Motor neuron (in vitro differentiated cells): Measurements from ENCODE around the gene TLR2. TPM values are rescaled to one million over a fixed set of nuclear protein-coding genes. Genes with fewer than 3 reads are reported as not detected.

Experiments used
- ATAC-seq, 8 experiments: fragments of 200-7000 bp; cut with Tn5 transposase; replicated peaks in 6 of 8; 2 replicates each; pipeline ENCODE4 v1.8.0; 2021; ENCODE audit warnings: mild to moderate bottlenecking in 8 of 8, moderate library complexity in 8 of 8
- H3K27ac ChIP-seq, 2 donors: fragments of 250-450 bp; sonication (Bioruptor Pico); 2 replicates each; pipeline ENCODE4 v1.9.0; 2021; ENCODE audit warnings: antibody characterized with exemption in 2 of 2, mild to moderate bottlenecking in 2 of 2, moderate library complexity in 1 of 2
- H3K4me1 ChIP-seq, 2 donors: fragments of 250-450 bp; sonication (Bioruptor Pico); replicated peaks in 1 of 2; 2 replicates each; pipeline ENCODE4 v1.6.1; 2021; ENCODE audit warnings: antibody characterized with exemption in 2 of 2, mild to moderate bottlenecking in 2 of 2, moderate library complexity in 1 of 2
- H3K4me3 ChIP-seq, 5 donors: fragments of 250-450 bp; sonication (Bioruptor Pico); 2 replicates each; pipeline ENCODE4 v1.9.0; 2021; ENCODE audit warnings: antibody characterized with exemption in 5 of 5, mild to moderate bottlenecking in 5 of 5, moderate library complexity in 4 of 5
- WGBS, 10 experiments: fragments of 450-650 bp; shearing (Covaris generic); methylation state at CpG; one replicate each; pipeline ENCODE4 v1.0.0; 2022; 5-methylcytosine and 5-hydroxymethylcytosine counted together
- in situ Hi-C, 9 experiments: fragments of 400-800 bp; cut with MboI; loops; one replicate each; pipeline ENCODE4 v1.15.0; 2021; ENCODE audit warnings: low sequenced_read_pairs in 9 of 9, low pct_unique_long_range_greater_than_20kb in 2 of 9; ENCODE audit not compliant: unreplicated experiment in 9 of 9
- total RNA-seq, 8 experiments: library from RNA; unstranded; fragments of 300-600 nt; gene quantifications; 2 replicates each; pipeline versions ENCODE4 v1.2.3 to v1.2.4, GENCODE V29; 2022

Gene TLR2
- total RNA-seq, 8 experiments from 2014 or later: 0.25 to 11.2 (median 0.51) TPM

DNA sequence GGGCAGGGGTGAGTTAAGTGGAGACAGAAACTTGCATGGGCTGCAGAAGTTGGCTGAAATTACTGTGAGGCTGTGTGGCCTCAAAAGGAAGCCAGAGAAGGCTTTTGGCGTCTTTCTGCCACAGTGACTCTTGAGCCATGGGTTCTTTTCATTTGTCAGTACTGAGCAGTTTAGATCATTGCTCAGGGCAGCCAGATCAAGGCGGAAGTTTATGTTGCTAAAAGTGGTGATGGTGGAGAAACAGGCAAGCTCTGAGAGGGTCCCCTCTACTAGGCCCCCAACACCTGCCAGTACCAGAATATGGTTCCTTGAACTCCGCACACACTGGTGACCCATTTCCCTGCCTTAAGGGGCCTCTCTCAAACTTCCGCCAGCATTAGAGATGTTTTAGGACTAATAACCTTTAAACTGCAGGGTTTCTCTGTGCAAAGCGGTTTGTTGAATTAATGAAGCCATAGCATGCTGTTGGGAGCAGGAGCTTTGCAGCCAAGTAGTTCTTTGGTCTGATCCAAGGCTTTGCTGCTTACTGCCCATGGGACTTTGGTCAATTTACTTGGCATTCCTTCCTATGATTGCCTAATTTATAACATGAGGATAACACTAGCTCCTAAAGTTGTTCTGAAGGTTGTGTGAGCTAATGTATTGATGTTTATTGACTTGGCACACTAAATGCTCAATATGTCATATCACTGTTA, 41.2 kb downstream of the TLR2 start:
- Histone ChIP-seq H3K4me1 (no peaks in the 10 kb centered on the region), H3K4me3 (no peak overlapping the region), H3K27ac (no peak overlapping the region)
- ATAC-seq: no peak
- in situ Hi-C loops: no loop called here
- whole genome bisulfite sequencing, 10 experiments: 80 to 100% (median 100%) methylated on average over 1 to 3 of the region's 5 CpGs; no CpG with 5 or more reads in 5 of the 10 experiments

DNA sequence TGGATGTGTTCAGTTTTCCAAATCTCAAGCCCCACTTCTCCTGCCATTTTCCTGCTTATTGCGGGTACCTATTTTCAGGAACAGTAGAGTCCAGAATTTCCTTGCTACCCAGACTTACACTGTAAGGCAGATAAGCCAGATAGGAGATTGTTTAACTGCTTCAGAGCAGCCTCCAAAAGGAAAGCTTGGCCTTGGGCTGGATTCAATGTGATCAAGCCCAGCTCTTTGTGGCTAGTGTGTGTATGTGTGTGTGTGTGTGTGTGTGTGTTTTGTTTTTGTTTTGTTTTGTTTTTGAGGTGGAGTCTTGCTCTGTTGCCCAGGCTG, 41.7 kb downstream of the TLR2 start:
- H3K27ac ChIP-seq: no peak overlapping the region
- 100% methylated on average over 1 of the region's 1 CpG; no CpG with 5 or more reads in 9 of the 10 experiments for WGBS, 10 experiments
- in situ Hi-C loops: no loop called here
- no peak for ATAC-seq
- no peaks in the 10 kb centered on the region for H3K4me1 ChIP-seq
- H3K4me3 ChIP-seq: no peak overlapping the region

GRCh38 chr4:153728151-153728550, 44.1 kb downstream of the TLR2 start:
- ATAC-seq: no peak
- Histone ChIP-seq H3K4me3 (no peak overlapping the region), H3K27ac (no peak overlapping the region), H3K4me1 (no peaks in the 10 kb centered on the region)
- in situ Hi-C loops: no loop called here
- WGBS, 10 experiments: 40 to 100% (median 92%) methylated on average over 1 to 5 of the region's 5 CpGs; no CpG with 5 or more reads in 3 of the 10 experiments

DNA sequence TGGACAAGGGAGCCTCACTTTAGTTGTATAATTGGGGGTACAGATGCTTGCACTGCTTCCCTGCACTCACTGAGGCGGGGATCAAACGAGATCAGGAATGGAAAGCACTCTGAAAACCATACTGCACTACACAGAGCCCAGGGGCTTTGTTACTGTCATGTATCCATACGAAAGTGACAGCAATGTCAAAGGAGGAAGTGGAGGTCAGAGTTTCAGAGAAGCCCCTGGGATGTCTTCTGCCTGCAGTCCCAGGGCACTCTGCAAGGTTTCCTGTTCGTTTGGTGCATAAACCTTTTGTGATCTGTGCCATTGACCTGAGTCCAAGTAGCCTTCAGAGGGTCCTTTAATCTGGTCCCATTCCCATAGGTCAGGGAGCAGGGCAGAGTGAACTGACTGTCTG, 44.6 kb downstream of the TLR2 start:
- Histone ChIP-seq H3K27ac (no peak overlapping the region), H3K4me1 (no peaks in the 10 kb centered on the region), H3K4me3 (no peak overlapping the region)
- no peak for ATAC-seq
- in situ Hi-C loops: no loop called here
- 80 to 100% (median 90%) methylated on average over 1 to 3 of the region's 4 CpGs; no CpG with 5 or more reads in 5 of the 10 experiments for WGBS, 10 experiments

- ATAC-seq: no peak
- WGBS, 10 experiments: 29 to 100% (median 79%) methylated on average over 1 to 2 of the region's 2 CpGs; no CpG with 5 or more reads in 2 of the 10 experiments
- H3K4me1 ChIP-seq: no peaks in the 10 kb centered on the region
- in situ Hi-C loops: no loop called here
- no peak overlapping the region for H3K4me3 ChIP-seq
- no peak overlapping the region for H3K27ac ChIP-seq
Observed at GRCh38 chr4:153729895-153730294, 45.8 kb downstream of the TLR2 start.

- WGBS, 10 experiments: 0 to 92% (median 49%) methylated on average over 1 to 3 of the region's 3 CpGs
Observed at GRCh38 chr4:153731239-153731638, 47.2 kb downstream of the TLR2 start.

DNA sequence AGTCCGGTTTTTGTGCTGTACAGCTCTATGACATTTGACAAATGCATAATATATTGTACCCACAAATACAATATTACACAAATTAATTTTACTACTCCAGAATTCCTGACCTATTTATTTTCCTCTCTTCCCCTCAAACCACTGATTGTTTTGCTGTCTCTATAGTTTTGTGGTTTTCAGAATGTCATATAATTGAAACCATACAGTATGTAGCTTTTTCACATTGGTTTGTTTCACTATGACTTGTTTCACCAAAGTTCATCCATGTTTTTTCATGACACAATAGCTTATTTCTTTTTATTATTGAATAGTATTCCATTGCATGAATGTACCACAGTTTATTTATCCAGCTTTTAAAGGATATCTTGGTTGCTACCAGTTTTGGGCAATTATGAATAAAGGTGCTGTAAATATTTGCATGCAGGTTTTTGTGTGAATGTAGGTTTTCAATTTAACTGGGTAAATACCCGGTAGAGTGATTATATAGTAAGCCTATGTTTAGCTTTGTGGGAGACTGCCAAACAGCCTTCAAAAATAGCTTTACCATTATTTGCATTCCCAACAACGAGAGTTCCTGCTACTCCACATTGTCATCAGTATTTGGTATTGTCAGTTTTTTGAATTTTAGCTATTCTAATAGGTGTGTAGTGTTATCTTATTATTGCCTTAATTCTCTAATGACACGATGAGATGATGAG, 49.8 kb downstream of the TLR2 start:
- in situ Hi-C loops: no loop called here
- Histone ChIP-seq H3K4me1 (no peaks in the 10 kb centered on the region), H3K4me3 (no peak overlapping the region), H3K27ac (no peak overlapping the region)
- ATAC-seq: no peak
- 38 to 95% (median 69%) methylated on average over 2 to 4 of the region's 4 CpGs for WGBS, 10 experiments

More at GRCh38 chr4:153731239-153731638, 47.2 kb downstream of the TLR2 start:
- Histone ChIP-seq H3K27ac (no peak overlapping the region), H3K4me1 (no peaks in the 10 kb centered on the region), H3K4me3 (no peak overlapping the region)
- in situ Hi-C loops: no loop called here
- ATAC-seq: peak in 3 of 8 experiments; percentile 35 to 74 (median 60)

DNA sequence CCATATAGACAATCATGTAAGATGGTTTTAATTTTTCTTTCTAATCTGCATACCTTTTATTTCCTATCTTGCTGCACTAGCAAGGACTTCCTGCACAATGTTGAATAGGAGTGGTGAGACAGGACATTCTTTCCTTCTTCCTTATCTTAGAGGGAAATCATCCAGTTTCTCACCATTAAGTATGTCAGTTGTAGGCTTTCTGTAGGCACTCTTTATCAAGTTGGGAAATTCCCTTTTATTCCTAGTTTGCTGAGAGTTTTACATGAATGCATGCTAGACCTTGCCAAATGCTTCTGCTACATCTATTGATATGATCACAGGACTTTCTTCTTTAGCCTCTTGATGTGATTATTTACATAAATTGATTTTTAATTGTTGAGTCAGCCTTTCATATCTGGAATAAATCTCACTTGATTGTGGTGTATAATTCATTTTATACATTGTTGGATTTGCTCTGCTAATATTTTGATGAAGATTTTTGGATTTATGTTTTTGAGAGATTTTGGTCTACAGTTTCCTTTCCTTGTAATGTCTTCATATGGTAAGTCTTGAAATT, 51.9 kb downstream of the TLR2 start:
- no peak overlapping the region for H3K27ac ChIP-seq
- H3K4me3 ChIP-seq: no peak overlapping the region
- H3K4me1 ChIP-seq: no peaks in the 10 kb centered on the region
- ATAC-seq: no peak
- in situ Hi-C loops: no loop called here

DNA sequence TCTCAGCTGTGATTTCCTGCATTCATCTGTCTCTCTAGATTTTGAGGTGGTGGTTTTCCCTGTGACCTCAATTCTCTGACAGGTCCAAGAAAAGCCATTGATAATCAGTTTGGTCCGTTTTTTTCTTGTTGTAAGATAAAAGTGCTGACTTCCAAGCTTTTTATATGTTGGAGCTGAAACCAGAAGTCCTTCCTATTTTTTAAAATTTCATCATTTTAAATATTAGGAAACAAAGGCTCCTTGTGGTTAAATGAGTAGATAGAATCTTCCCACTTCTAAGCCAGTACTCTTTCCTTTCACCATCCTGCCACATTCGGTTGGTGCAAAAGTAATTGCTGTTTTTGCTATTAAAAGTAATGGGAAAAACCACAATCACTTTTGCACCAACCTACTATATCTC, 57.5 kb downstream of the TLR2 start:
- WGBS, 10 experiments: 0 to 100% (median 90%) methylated on average over 1 to 2 of the region's 2 CpGs; no CpG with 5 or more reads in 2 of the 10 experiments
- Histone ChIP-seq H3K4me3 (no peak overlapping the region), H3K4me1 (no peaks in the 10 kb centered on the region), H3K27ac (no peak overlapping the region)
- in situ Hi-C loops: loop anchor here in 1 of 9 experiments (10.0 kb wide), 1 partner anchor 107 kb away; no protein-coding TSS in a partner anchor
- ATAC-seq: no peak

GRCh38 chr4:153745651-153746050, 61.6 kb downstream of the TLR2 start:
- no peak overlapping the region for H3K4me3 ChIP-seq
- in situ Hi-C loops: loop anchor here in 1 of 9 experiments (10.0 kb wide), 1 partner anchor 111 kb away; no protein-coding TSS in a partner anchor
- no peaks in the 10 kb centered on the region for H3K4me1 ChIP-seq
- H3K27ac ChIP-seq: no peak overlapping the region
- ATAC-seq: peak in 1 of 8 experiments; percentile 63

DNA sequence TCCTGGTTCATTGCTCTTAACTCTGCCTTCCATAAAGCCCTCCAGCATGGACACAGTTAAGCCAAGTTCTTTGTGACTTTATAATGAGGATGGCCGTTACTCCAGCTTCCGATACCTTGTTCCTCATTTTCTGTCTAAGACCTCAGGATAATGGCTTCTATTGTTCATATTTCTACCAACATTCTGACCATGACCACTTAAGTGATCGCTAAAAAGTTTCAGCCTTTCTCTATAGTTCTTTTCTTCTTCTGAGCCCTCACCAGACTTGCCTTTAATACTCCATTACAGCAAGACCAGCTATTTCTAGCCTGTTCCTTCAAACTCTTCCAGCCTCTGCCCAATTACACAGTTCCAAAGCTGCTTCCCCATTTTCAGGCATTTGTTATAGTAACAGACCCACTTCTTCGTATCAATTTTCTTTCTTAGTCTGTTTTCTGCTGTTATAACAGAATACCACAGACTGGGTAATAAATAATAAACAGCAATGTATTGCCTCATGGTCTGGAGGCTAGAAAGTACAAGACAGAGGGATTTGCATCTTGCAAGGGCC, 63.4 kb downstream of the TLR2 start:
- WGBS, 10 experiments: 62 to 100% (median 90%) methylated on average over 2 to 4 of the region's 4 CpGs
- no peak overlapping the region for H3K27ac ChIP-seq
- no peak overlapping the region for H3K4me3 ChIP-seq
- no peak for ATAC-seq
- in situ Hi-C loops: loop anchor here in 1 of 9 experiments (10.0 kb wide), 1 partner anchor 113 kb away; no protein-coding TSS in a partner anchor
- H3K4me1 ChIP-seq: no peaks in the 10 kb centered on the region

DNA sequence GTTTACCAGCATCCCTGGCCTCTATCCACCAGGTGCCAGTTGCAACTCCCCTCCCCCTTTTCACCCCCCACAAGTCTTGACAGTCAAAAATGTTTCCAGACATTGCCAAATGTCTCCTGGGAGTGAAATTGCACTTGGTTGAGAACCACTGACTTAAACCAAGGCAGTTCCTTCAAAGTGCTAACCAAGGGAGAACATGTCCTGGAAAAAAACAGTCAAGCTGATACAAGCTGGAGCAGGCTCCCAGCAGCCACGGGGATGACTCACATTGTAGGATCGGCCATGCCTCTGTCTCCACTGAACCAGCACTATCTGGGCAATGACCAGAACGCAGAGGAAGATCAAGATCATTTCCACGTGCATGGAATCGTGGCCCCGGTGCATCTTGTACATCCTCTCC, 64.3 kb downstream of the TLR2 start:
- in situ Hi-C loops: loop anchor here in 1 of 9 experiments (10.0 kb wide), 1 partner anchor 114 kb away; no protein-coding TSS in a partner anchor
- peak in 4 of 8 experiments; percentile 14 to 87 (median 52) for ATAC-seq

DNA sequence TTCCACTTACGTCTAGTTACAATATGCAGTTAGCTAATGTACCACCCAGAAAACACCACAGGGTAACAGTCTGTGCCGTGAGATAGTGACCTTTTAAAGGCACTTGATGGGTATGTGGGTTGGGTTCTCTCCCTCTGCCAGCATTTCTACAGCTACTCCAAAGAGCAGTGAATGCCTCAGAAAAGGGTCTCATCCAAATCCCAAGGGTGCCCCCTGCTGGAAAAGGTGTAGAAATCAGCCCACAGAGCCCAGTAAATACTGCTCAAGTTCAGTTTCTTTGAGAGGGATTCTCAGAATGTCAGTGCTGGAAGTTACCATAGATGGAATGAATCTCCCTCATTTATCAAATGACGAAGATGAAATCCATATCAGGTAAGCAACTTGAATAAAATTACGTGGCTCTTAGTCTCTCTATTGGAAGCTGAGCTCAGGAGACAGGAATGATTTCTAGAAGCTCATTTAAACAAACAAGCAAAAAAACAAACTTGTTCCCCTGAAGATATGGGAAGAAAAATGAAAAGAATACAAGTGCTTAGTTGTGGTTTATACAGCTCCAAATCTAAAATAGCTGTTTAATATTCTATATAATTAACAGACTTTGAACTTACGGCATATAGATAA, 66.2 kb downstream of the TLR2 start:
- 16 to 73% (median 37%) methylated on average over 1 to 5 of the region's 5 CpGs for WGBS, 10 experiments
- in situ Hi-C loops: loop anchor here in 1 of 9 experiments (10.0 kb wide), 1 partner anchor 116 kb away; no protein-coding TSS in a partner anchor
- Histone ChIP-seq H3K27ac (no peak overlapping the region), H3K4me3 (no peak overlapping the region), H3K4me1 (no peaks in the 10 kb centered on the region)
- ATAC-seq: peak; percentile 69 to 98 (median 88)

More for the DNA sequence above, 64.3 kb downstream of the TLR2 start:
- no peak overlapping the region for H3K4me3 ChIP-seq
- WGBS, 10 experiments: 5 to 100% (median 83%) methylated on average over 3 to 6 of the region's 6 CpGs; no CpG with 5 or more reads in 3 of the 10 experiments
- no peaks in the 10 kb centered on the region for H3K4me1 ChIP-seq
- no peak overlapping the region for H3K27ac ChIP-seq
